Tibial nerve (tissue), 4 donors: ENCODE measurements around the gene DLX4. TPM values are rescaled to one million over a fixed set of nuclear protein-coding genes. Genes with fewer than 3 reads are reported as not detected.

Source experiments
- DNase-seq, 2 donors: peaks; one replicate each; pipeline ENCODE4 v3.0.0-alpha.2; 2019; ENCODE audit warnings: low spot score in 2 of 2
- H3K27ac ChIP-seq, 4 donors: fragments of 200-600 bp; sonication (generic) in 3 of 4; one replicate each; pipeline ENCODE4 v1.5.1; 2017 to 2019; ENCODE audit warnings: mild to moderate bottlenecking in 1 of 4
- H3K27me3 ChIP-seq, 2 donors: fragments of 200-600 bp; sonication (generic) in 1 of 2; one replicate each; pipeline versions ENCODE4 v1.5.1 to v1.6.0; 2017 to 2019
- H3K36me3 ChIP-seq, 3 donors: fragments of 200-600 bp; sonication (generic); one replicate each; pipeline ENCODE4 v1.5.1; 2018 to 2019
- H3K4me1 ChIP-seq, 4 donors: fragments of 200-600 bp; sonication (generic) in 3 of 4; one replicate each; pipeline ENCODE4 v1.5.1; 2017 to 2019
- H3K4me3 ChIP-seq, 4 donors: fragments of 200-600 bp; sonication (generic) in 3 of 4; one replicate each; pipeline ENCODE4 v1.5.1; 2017 to 2019; ENCODE audit warnings: mild to moderate bottlenecking in 1 of 4, moderate library complexity in 1 of 4
- H3K9me3 ChIP-seq, 4 donors: fragments of 200-600 bp; sonication (generic) in 3 of 4; one replicate each; pipeline ENCODE4 v1.5.1; 2017 to 2019
- EP300 ChIP-seq, 2 donors: sonication (generic); formaldehyde crosslinking; IDR thresholded peaks; one replicate each; pipeline ENCODE4 v1.6.1; 2017; ENCODE audit warnings: antibody characterized with exemption in 2 of 2, mild to moderate bottlenecking in 1 of 2
- POLR2A ChIP-seq, 2 donors: fragments of 450-650 bp; IDR thresholded peaks; one replicate each; pipeline ENCODE4 v1.6.1; 2017; ENCODE audit warnings: antibody characterized with exemption in 2 of 2, mild to moderate bottlenecking in 2 of 2, moderate library complexity in 2 of 2
- WGBS, 2 donors: methylation state at CpG; one replicate each; pipeline ENCODE4 v1.1.5; 2018; 5-methylcytosine and 5-hydroxymethylcytosine counted together
- total RNA-seq, 4 donors: library from RNA; depleted of rRNA; stranded (reverse); fragments of >200 nt; gene quantifications; one replicate each; pipeline ENCODE4 v1.1.0, GENCODE V29; 2016
- TF ChIP-seq, protein P1 (sequence below), 5 experiments: fragments of 200-600 bp in 3 of 5; fragments of 450-650 bp in 2 of 5; sonication (generic) in 3 of 5; IDR thresholded peaks; one replicate each; pipeline ENCODE4 v1.5.1; 2016 to 2019; ENCODE audit warnings: antibody characterized with exemption in 5 of 5, mild to moderate bottlenecking in 3 of 5, moderate library complexity in 2 of 5

The DLX4 gene
- total RNA-seq, 4 donors from 2014 or later = not detected

DNA sequence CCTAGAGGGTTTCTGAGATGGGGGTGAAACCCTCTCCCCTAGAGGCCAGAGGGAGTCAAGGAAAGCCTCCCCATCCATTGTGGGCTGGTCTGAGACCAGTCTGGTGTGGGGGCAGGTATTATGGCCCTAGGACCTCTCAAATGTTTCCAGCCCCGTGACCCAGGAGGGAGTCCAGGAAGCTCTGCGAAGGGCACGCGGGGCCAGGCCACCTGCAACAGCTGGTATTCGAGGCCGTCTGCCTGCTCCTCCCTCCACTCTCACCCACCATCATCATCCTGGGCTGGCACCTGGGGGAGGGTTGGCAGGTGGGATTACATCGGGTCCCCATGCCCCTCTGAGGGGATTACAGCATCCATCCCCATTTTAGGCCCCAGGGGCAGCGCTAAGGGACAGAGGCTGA lies 38.1 kb upstream of the DLX4 start:
- peaks cover 0 to 77% of the 10 kb centered on the region in 2 donors for H3K27me3 ChIP-seq
- H3K4me1 ChIP-seq = peaks cover 0 to 7% (median 0%) of the 10 kb centered on the region in 4 donors
- 87 to 95% methylated on average over 7 to 8 of the region's 8 CpGs for WGBS, 2 donors
- H3K9me3 ChIP-seq = no peaks in the 10 kb centered on the region
- no peak overlapping the region for H3K4me3 ChIP-seq
- H3K36me3 ChIP-seq = no peaks in the 10 kb centered on the region
- TF ChIP-seq POLR2A (IDR thresholded peaks at IDR 0.05) (no peak), EP300 (IDR thresholded peaks at IDR 0.05) (no peak)
- TF ChIP-seq, protein P1, sequence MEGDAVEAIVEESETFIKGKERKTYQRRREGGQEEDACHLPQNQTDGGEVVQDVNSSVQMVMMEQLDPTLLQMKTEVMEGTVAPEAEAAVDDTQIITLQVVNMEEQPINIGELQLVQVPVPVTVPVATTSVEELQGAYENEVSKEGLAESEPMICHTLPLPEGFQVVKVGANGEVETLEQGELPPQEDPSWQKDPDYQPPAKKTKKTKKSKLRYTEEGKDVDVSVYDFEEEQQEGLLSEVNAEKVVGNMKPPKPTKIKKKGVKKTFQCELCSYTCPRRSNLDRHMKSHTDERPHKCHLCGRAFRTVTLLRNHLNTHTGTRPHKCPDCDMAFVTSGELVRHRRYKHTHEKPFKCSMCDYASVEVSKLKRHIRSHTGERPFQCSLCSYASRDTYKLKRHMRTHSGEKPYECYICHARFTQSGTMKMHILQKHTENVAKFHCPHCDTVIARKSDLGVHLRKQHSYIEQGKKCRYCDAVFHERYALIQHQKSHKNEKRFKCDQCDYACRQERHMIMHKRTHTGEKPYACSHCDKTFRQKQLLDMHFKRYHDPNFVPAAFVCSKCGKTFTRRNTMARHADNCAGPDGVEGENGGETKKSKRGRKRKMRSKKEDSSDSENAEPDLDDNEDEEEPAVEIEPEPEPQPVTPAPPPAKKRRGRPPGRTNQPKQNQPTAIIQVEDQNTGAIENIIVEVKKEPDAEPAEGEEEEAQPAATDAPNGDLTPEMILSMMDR (IDR thresholded peaks at IDR 0.05) = no peak
- no peak overlapping the region for H3K27ac ChIP-seq
- no peak for DNase-seq

DNA sequence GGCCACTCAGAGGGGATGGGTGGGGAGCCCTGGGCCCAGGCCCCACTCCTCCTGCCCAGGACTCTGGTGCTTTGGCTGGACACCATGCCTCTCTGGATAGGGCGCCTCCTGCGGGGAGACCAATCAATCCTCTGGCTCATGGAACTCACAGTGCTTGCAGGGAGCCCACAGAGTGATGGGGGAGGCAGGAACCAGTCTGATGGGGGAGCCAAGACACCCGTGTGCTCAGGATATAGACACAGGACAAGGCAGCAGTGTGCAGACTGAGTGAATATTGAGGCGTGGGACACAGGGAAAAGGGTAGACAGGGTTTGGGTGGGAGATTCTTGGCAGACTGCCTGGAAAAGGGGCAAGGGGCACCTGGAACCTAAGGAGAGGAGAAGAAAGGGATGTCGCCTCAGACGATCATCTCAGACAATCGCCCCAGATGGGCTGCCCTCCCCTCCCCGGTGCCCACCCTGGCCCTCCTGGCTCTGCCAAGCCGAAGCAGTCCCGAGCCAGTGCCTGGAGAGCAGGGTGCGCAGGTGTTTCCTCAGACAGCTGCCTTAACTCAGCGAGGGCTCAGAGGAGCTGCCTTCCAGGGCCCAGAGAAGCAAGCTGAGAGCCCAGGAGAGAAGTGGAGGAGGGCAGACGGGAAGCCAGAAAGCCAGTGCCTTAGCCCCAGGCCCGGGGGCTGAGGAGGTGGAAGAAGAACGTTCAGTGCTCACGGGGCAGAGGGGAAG lies 37.4 kb upstream of the DLX4 start:
- no peaks in the 10 kb centered on the region for H3K36me3 ChIP-seq
- no peak overlapping the region for H3K4me3 ChIP-seq
- H3K9me3 ChIP-seq = no peaks in the 10 kb centered on the region
- no peak overlapping the region for H3K27ac ChIP-seq
- 50 to 57% methylated on average over 16 of the region's 16 CpGs for WGBS, 2 donors
- no peak for DNase-seq
- peaks cover 0 to 7% (median 0%) of the 10 kb centered on the region in 4 donors for H3K4me1 ChIP-seq
- peaks cover 0 to 73% of the 10 kb centered on the region in 2 donors for H3K27me3 ChIP-seq
- TF ChIP-seq POLR2A (IDR thresholded peaks at IDR 0.05) = no peak

DNA sequence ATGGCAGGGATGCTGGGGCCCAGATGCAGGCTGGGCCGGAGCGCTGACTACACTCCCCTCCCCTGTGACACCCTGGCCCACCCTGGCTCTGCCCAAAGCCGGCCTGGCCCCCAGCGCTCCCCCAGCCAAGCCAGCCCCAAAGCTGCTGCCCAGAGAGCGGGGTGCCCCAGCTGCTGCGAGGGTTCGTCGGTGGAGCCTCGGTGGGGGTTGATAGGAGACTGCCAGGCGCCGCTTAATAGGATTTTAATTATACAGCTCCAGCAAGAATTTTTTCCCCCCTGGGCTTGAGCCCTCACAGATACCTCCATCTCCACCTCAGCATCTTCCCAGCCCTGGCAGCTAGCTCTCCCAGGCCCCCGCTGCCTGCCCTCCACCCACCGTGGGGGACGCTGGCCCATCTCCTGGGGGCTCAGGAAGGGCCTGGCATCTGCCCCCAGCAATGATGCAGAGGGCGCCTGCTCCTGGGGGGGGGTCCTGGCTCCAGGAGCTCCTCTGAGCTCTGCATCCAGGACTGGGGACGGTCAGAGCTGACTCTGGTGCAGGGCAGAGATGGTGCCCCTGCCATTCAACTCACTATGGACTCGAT lies 36.8 kb upstream of the DLX4 start:
- Histone ChIP-seq H3K9me3 (no peaks in the 10 kb centered on the region), H3K27me3 (peaks cover 0 to 67% of the 10 kb centered on the region in 2 donors), H3K4me3 (no peak overlapping the region), H3K36me3 (no peaks in the 10 kb centered on the region), H3K4me1 (peaks cover 0 to under 1% (median 0%) of the 10 kb centered on the region in 4 donors), H3K27ac (no peak overlapping the region)
- 66 to 77% methylated on average over 12 to 17 of the region's 17 CpGs for WGBS, 2 donors
- TF ChIP-seq, protein P1 (IDR thresholded peaks at IDR 0.05) = no peak
- TF ChIP-seq EP300 (IDR thresholded peaks at IDR 0.05) (no peak), POLR2A (IDR thresholded peaks at IDR 0.05) (no peak)
- no peak for DNase-seq

DNA sequence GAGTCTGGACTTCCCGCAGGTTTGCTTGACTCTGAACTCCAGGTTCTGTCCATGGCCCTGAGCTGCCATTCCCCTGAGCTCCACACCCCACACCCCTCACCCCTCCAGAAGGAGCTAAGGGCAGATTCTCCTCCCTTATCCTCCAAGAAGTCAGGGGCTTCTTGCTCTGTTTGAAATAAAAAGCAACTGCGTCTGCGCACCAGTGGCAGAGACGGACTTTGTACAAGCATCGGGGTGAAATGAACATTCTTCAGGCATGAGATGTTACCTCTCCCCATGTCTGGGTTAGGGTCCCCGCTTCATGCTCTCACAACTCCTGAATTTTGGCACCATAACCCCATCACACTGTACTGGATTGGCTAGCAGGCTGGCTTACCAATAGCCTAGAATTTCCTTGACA lies 36.1 kb upstream of the DLX4 start:
- H3K9me3 ChIP-seq = no peaks in the 10 kb centered on the region
- WGBS, 2 donors = 75 to 83% methylated on average over 6 of the region's 6 CpGs
- H3K27me3 ChIP-seq = peaks cover 0 to 63% of the 10 kb centered on the region in 2 donors
- no peak overlapping the region for H3K4me3 ChIP-seq
- TF ChIP-seq, protein P1 (IDR thresholded peaks at IDR 0.05) = no peak
- TF ChIP-seq EP300 (IDR thresholded peaks at IDR 0.05) (no peak), POLR2A (IDR thresholded peaks at IDR 0.05) (no peak)
- no peak overlapping the region for H3K27ac ChIP-seq
- H3K4me1 ChIP-seq = no peaks in the 10 kb centered on the region
- no peak for DNase-seq
- H3K36me3 ChIP-seq = no peaks in the 10 kb centered on the region

DNA sequence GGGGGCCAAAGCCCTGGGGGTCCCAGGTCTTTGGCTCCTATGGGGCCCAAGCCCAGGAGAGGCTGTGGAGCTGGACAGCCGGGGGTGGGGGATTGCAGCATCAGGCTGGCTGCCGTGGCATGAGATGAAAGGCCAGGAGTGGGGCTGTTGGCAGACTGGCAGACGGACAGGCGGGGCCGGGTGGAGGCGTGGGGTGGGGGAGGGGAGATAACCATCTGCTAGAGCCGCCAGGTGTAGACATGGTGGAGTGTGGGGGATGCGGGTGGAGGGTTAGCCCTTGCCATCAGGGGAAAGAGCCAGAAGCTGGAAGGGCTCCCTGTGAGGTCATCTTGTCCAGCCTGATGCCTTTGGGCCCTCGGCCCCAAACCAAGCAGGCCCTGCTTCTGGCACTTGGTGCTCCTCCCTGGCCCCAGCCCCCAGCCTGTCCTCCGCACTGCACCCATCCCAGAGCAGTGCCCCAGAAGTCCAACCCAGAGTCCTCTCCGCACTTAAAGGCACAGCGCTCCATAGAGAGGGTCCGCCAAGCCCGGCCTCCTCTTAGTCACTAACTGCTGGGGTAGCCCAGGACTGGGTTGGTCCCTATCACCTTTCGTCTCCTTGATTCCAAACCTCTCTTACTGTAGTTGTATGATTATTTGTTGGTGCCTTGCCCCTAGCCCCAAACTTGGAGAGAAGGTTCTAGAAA lies 33.3 kb upstream of the DLX4 start:
- Histone ChIP-seq H3K9me3 (no peaks in the 10 kb centered on the region), H3K27ac (no peak overlapping the region), H3K4me3 (no peak overlapping the region), H3K4me1 (no peaks in the 10 kb centered on the region), H3K27me3 (peaks cover 0 to 78% of the 10 kb centered on the region in 2 donors), H3K36me3 (no peaks in the 10 kb centered on the region)
- DNase-seq = no peak
- WGBS, 2 donors = 68 to 70% methylated on average over 15 of the region's 15 CpGs
- TF ChIP-seq, protein P1 (IDR thresholded peaks at IDR 0.05) = no peak
- TF ChIP-seq EP300 (IDR thresholded peaks at IDR 0.05) (no peak), POLR2A (IDR thresholded peaks at IDR 0.05) (no peak)
